Neural progenitor cell (in vitro differentiated cells): Measurements from ENCODE around the gene APOBEC3H.

ENCODE experiments used
- CTCF ChIP-seq: fragments of 200-600 bp; sonication (generic); IDR thresholded peaks from 2 replicates; pipeline ENCODE4 v1.5.1; 2017; ENCODE audit warnings: antibody characterized with exemption, mild to moderate bottlenecking
- EZH2 ChIP-seq: fragments of 200-600 bp; sonication (generic); IDR thresholded peaks from 2 replicates; pipeline ENCODE4 v1.6.1; 2017; ENCODE audit warnings: antibody characterized with exemption, mild to moderate bottlenecking, moderate library complexity
- EZH2phosphoT487 ChIP-seq: fragments of 200-600 bp; sonication (generic); IDR thresholded peaks from 2 replicates; pipeline ENCODE4 v1.6.1; 2017; ENCODE audit warnings: antibody characterized with exemption

- TF ChIP-seq CTCF (peak; percentile 65), EZH2phosphoT487 (no peak), EZH2 (no peak)
Observed at GRCh38 chr22:39117585-39118191, 20.6 kb downstream of the APOBEC3H start.
